Sigmoid colon (tissue), 7 donors: ENCODE results near the gene ZNF799. TPM values are rescaled to one million over a fixed set of nuclear protein-coding genes. Genes with fewer than 3 reads are reported as not detected.
"Not testable (repeated sequence)": the region's sequence is repeated elsewhere in the genome, so short reads cannot be mapped to it uniquely, and the experiment has no call there.

Source experiments
- DNase-seq: peaks from one replicate; pipeline ENCODE4 v3.0.0-alpha.2; 2019
- H3K27ac ChIP-seq, 4 donors: fragments of 200-600 bp; sonication (generic); one replicate each; pipeline ENCODE4 v1.5.1; 2016 to 2019; ENCODE audit warnings: mild to moderate bottlenecking in 1 of 4
- H3K27me3 ChIP-seq, 3 donors: fragments of 200-600 bp; sonication (generic); one replicate each; pipeline ENCODE4 v1.5.1; 2019; ENCODE audit warnings: mild to moderate bottlenecking in 1 of 3
- H3K36me3 ChIP-seq, 4 donors: fragments of 200-600 bp; sonication (generic); one replicate each; pipeline ENCODE4 v1.5.1; 2016 to 2019
- H3K4me1 ChIP-seq, 4 donors: fragments of 200-600 bp; sonication (generic); one replicate each; pipeline ENCODE4 v1.5.1; 2017 to 2019
- H3K4me3 ChIP-seq, 4 donors: fragments of 200-600 bp; sonication (generic); one replicate each; pipeline ENCODE4 v1.5.1; 2017 to 2019; ENCODE audit warnings: mild to moderate bottlenecking in 2 of 4, moderate library complexity in 1 of 4
- H3K9me3 ChIP-seq, 4 donors: fragments of 200-600 bp in 3 of 4; sonication (generic) in 3 of 4; one replicate each; pipeline versions ENCODE4 v1.5.1 to v1.6.1; 2013 to 2019
- EP300 ChIP-seq, 4 donors: sonication (generic); formaldehyde crosslinking; IDR thresholded peaks; one replicate each; pipeline ENCODE4 v1.6.1; 2017; ENCODE audit warnings: antibody characterized with exemption in 4 of 4
- POLR2A ChIP-seq, 2 donors: fragments of 450-650 bp; IDR thresholded peaks; one replicate each; pipeline ENCODE4 v1.6.1; 2016; ENCODE audit warnings: antibody characterized with exemption in 2 of 2, mild to moderate bottlenecking in 2 of 2, moderate library complexity in 2 of 2
- POLR2AphosphoS5 ChIP-seq, 4 donors: sonication (generic); formaldehyde crosslinking; IDR thresholded peaks; one replicate each; pipeline ENCODE4 v1.6.1; 2017; ENCODE audit warnings: antibody characterized with exemption in 4 of 4
- WGBS, 2 donors: extraction: QIAGEN DNeasy Blood & Tissue Kit; methylation state at CpG; one replicate each; pipeline ENCODE4 v1.1.7; 2013; 5-methylcytosine and 5-hydroxymethylcytosine counted together
- intact Hi-C: fragments of 100-400 bp; cut with DNase I; formaldehyde crosslinking; loops from one replicate; pipeline ENCODE4 v1.15.1; 2023
- polyA plus RNA-seq, 3 donors: library from polyadenylated mRNA; stranded (reverse); fragments of 200-250 nt; gene quantifications; one replicate each; pipeline ENCODE4 v1.2.3, GENCODE V29; 2013
- total RNA-seq, 4 donors: library from RNA; depleted of rRNA; stranded (reverse); fragments of >200 nt; gene quantifications; one replicate each; pipeline ENCODE4 v1.1.0, GENCODE V29; 2016
- TF ChIP-seq, protein P1 (sequence below), 4 experiments: fragments of 450-650 bp in 3 of 4; fragments of 200-600 bp in 1 of 4; IDR thresholded peaks; one replicate each; pipeline ENCODE4 v1.5.1; 2016 to 2019; ENCODE audit warnings: antibody characterized with exemption in 4 of 4, mild to moderate bottlenecking in 3 of 4, moderate library complexity in 2 of 4
- donor health status: healthy with polysubstance abuse.
- donor health status: Bipolar disorder and iron deficiency.
- donor health status: healthy.

Gene ZNF799
- total and polyA plus RNA-seq, 7 donors: 3.0 to 7.4 (median 4.6) TPM

DNA sequence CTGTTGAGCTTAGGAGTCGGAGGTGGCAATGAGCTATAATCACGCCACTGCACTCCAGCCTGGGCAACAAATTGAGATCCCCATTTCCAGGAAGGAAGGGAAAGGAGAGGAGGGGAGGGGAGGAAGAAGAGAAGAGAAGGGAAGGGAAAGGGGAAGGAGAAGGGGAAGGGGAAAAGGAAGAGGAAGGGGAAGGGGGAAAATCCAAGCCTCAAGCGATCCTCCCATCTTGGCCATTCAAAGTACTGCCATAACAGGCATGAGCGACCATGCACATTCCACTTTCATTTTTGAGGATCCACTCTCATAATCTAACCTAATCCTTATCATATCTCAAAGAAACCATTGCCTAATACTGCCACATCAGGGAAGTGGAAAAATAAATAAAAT lies 24.8 kb upstream of the ZNF799 start:
- peaks cover 0 to 16% (median 3%) of the 10 kb centered on the region in 4 donors for H3K36me3 ChIP-seq
- WGBS, 2 donors: 97 to 99% methylated on average over 4 of the region's 4 CpGs

DNA sequence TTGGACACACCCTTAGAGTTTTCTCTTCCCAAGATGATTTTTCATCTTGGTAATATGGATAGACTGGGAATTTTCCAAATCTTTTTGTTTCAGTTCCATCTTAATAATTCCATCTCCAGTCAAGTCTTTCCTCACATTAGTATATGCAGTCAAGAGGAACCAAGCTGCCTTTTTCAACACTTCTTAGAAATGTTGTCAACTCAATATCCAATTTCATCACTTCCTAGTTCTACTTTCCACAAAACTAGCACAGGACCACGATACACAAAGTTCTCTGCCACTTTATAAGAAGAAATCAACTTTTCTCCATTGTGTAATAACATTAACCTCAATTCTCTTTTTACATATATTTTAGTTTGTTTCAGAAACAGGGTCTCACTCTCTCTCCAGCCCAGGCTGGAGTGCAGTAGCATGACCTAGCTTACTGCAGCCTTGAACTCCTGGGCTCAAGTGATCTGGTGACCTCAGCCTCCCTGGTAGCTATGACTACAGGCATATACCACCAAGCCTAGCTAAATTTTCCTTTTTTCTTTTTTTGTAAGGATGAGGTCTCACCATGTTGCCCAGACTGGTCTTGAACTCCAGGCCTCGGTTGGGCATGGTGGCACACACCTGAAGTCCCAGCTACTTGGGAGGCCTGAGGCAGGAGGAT lies 24.3 kb upstream of the ZNF799 start:
- H3K27ac ChIP-seq: no peak overlapping the region
- H3K9me3 ChIP-seq: peaks cover 0 to 3% (median under 1%) of the 10 kb centered on the region in 4 donors
- no peaks in the 10 kb centered on the region for H3K27me3 ChIP-seq
- no peak overlapping the region for H3K4me3 ChIP-seq
- peaks cover 0 to 11% (median under 1%) of the 10 kb centered on the region in 4 donors for H3K36me3 ChIP-seq
- 92 to 95% methylated on average over 2 of the region's 2 CpGs for WGBS, 2 donors
- H3K4me1 ChIP-seq: no peaks in the 10 kb centered on the region
- TF ChIP-seq POLR2A (IDR thresholded peaks at IDR 0.05) (no peak), EP300 (IDR thresholded peaks at IDR 0.05) (no peak), POLR2AphosphoS5 (IDR thresholded peaks at IDR 0.05) (no peak)
- TF ChIP-seq, protein P1, sequence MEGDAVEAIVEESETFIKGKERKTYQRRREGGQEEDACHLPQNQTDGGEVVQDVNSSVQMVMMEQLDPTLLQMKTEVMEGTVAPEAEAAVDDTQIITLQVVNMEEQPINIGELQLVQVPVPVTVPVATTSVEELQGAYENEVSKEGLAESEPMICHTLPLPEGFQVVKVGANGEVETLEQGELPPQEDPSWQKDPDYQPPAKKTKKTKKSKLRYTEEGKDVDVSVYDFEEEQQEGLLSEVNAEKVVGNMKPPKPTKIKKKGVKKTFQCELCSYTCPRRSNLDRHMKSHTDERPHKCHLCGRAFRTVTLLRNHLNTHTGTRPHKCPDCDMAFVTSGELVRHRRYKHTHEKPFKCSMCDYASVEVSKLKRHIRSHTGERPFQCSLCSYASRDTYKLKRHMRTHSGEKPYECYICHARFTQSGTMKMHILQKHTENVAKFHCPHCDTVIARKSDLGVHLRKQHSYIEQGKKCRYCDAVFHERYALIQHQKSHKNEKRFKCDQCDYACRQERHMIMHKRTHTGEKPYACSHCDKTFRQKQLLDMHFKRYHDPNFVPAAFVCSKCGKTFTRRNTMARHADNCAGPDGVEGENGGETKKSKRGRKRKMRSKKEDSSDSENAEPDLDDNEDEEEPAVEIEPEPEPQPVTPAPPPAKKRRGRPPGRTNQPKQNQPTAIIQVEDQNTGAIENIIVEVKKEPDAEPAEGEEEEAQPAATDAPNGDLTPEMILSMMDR (IDR thresholded peaks at IDR 0.05): no peak
- DNase-seq: no peak
- intact Hi-C loops: no loop called here

More for the DNA sequence above, 24.8 kb upstream of the ZNF799 start:
- DNase-seq: no peak
- intact Hi-C loops: no loop called here
- Histone ChIP-seq H3K27me3 (no peaks in the 10 kb centered on the region), H3K27ac (no peak overlapping the region), H3K9me3 (peaks cover 0 to 8% (median 2%) of the 10 kb centered on the region in 4 donors), H3K4me3 (no peak overlapping the region), H3K4me1 (no peaks in the 10 kb centered on the region)
- TF ChIP-seq EP300 (IDR thresholded peaks at IDR 0.05): no peak
- TF ChIP-seq, protein P1 (IDR thresholded peaks at IDR 0.05): no peak
- no peak for TF ChIP-seq POLR2AphosphoS5 (IDR thresholded peaks at IDR 0.05)
- no peak for TF ChIP-seq POLR2A (IDR thresholded peaks at IDR 0.05)

DNA sequence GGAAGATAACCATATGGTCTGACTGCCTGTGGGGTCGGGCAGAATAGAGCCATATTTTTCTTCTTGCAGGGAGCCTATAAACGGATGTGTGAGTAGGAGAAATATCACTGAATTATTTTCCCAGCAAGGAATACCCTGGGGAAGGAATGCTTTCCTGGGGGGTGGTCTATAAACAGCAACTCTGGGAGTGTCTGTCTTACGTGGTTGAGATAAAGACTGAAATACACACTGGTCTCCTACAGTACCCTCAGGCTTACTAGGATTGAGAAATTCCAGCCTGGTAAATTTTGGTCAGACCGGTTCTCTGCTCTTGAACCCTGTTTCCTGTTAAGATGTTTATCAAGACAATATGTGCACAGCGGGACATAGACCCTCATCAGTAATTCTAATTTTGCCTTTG lies 16.2 kb upstream of the ZNF799 start:
- H3K4me3 ChIP-seq, H3K27me3 ChIP-seq, H3K27ac ChIP-seq, H3K36me3 ChIP-seq, DNase-seq, H3K9me3 ChIP-seq, H3K4me1 ChIP-seq, intact Hi-C loops: not testable (repeated sequence)
- WGBS, 2 donors: 95 to 97% methylated on average over 5 of the region's 5 CpGs

DNA sequence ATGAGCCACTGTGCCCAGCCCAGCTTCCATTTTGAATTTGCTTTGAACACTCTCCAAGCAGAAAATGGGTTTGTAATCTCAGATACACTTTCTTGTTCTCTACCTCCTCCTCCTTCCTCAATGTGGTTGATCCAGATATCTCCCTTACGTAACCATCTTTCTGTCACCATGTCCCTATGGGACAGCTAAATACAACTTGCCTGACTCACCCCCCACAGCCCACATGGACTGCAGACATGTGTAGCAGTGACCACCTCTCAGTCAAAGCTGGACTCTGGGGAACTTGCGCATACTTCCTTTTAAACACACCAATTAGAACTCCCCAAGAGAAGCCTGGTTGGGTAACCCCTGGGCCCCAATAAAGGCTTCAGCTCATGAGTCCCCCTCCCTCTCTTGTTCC lies 10.8 kb upstream of the ZNF799 start:
- 96 to 97% methylated on average over 2 of the region's 2 CpGs for WGBS, 2 donors

DNA sequence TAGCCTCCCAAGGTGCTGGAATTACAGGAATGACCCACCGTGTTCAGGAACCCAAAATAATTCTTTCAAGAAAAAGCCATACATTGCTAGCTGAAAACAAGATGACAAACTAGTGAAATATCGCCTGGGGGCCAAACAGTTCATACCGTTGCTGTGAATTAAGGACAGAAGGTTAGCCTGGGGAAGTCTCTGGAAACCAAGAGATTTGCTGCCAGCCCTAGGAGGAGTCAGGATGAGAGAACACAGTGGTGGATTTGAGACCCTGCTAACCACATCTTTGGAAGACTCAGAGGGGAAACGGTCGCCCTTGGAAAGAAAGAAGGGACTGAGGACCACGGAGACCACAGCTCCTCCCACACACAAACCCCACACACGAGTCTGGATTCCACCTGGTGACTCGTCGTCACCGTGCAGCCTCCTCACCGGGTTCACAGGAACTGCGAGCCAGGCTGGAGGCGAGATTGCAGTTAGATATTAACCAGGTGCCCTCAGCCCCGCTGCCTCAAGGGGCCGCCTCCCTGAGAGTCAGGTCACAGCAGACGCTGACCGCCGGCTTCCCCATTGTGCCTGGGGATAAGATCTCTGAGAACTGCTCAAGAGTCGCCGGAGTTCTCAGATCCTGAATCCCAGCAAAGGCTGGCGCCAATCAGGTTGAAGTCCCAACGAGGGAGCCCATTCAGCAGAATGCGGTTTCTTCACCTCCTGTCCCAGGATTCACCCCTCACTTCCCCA lies 1.0 kb downstream of the ZNF799 start:
- peak; percentile 65 for DNase-seq
- peak in 2 of 4 donors; percentile 22 to 37 for TF ChIP-seq POLR2AphosphoS5 (IDR thresholded peaks at IDR 0.05)
- H3K36me3 ChIP-seq, H3K4me1 ChIP-seq, H3K9me3 ChIP-seq, H3K27me3 ChIP-seq: not testable (repeated sequence)
- Histone ChIP-seq H3K4me3 (peak overlapping the region; percentile 58 to 79 (median 66)), H3K27ac (peak overlapping the region; percentile 84 to 92 (median 88))
- intact Hi-C loops: loop anchor here (1.0 to 2.0 kb wide), 3 partner anchors 33 to 151 kb away; partner anchors contain the start of genes ZNF443 and ZNF564
- WGBS, 2 donors: 1 to 2% methylated on average over 23 of the region's 23 CpGs

More for the DNA sequence above, 10.8 kb upstream of the ZNF799 start:
- Histone ChIP-seq H3K27ac (no peak overlapping the region), H3K4me1 (no peaks in the 10 kb centered on the region), H3K36me3 (no peaks in the 10 kb centered on the region), H3K27me3 (no peaks in the 10 kb centered on the region), H3K9me3 (no peaks in the 10 kb centered on the region), H3K4me3 (no peak overlapping the region)
- no peak for DNase-seq
- TF ChIP-seq POLR2AphosphoS5 (IDR thresholded peaks at IDR 0.05) (no peak), POLR2A (IDR thresholded peaks at IDR 0.05) (no peak), EP300 (IDR thresholded peaks at IDR 0.05) (no peak)
- TF ChIP-seq, protein P1 (IDR thresholded peaks at IDR 0.05): no peak
- intact Hi-C loops: no loop called here

DNA sequence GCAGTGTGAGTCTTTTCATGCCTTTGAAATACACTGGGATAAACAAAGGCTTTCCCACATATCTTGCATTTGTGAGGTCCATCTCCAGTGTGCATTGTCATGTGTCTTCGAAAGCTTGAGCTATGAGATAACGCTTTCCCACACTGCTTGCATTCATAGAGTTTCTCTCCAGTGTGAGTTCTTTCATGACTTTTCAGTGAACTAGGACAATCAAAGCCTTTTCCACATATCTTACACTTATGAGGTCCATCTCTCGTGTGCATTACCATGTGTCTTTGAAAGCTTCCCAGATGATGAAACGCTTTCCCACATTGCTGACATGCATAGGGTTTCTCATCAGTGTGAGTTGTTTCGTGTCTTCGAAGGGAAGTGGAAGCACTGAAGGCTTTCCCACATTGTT lies 9.9 kb downstream of the ZNF799 start:
- intact Hi-C loops, H3K27ac ChIP-seq, H3K4me3 ChIP-seq, H3K4me1 ChIP-seq, H3K27me3 ChIP-seq, DNase-seq, H3K9me3 ChIP-seq: not testable (repeated sequence)
- WGBS, 2 donors: 97 to 98% methylated on average over 6 of the region's 6 CpGs
- H3K36me3 ChIP-seq: peaks cover 0 to 24% (median 10%) of the 10 kb centered on the region in 4 donors

DNA sequence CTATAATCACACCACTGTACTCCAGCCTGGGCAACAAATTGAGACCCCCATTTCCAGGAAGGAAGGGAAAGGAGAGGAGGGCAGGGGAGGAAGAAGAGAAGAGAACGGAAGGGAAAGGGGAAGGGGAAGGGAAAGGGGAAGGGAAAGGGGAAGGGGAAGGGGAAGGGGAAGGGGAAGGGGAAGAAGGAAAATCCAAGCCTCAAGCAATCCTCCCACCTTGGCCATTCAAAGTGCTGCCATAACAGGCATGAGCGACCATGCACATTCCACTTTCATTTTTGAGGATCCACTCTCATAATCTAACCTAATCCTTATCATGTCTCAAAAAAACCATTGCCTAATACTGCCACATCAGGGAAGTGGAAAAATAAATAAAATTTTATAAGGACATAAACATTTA lies 14.7 kb downstream of the ZNF799 start:
- H3K4me1 ChIP-seq, DNase-seq, intact Hi-C loops, H3K27ac ChIP-seq, H3K27me3 ChIP-seq, H3K4me3 ChIP-seq, H3K9me3 ChIP-seq: not testable (repeated sequence)
- H3K36me3 ChIP-seq: peaks cover 2 to 29% (median 10%) of the 10 kb centered on the region in 4 donors
- 85 to 92% methylated on average over 2 of the region's 2 CpGs for WGBS, 2 donors
